IMR-90 (cell line): Measurements from ENCODE around the gene SGSM2. TPM values are rescaled to one million over a fixed set of nuclear protein-coding genes. Genes with fewer than 3 reads are reported as not detected.

ENCODE experiments used
- ATAC-seq: fragments of 200-7000 bp; cut with Tn5 transposase; 2 replicates; pipeline ENCODE4 v1.9.1; 2020; ENCODE audit warnings: low read depth, mild to moderate bottlenecking, moderate library complexity
- BruUV-seq: library from RNA; stranded (reverse); fragments of 400-500 nt; replicated peaks from 2 replicates; lab custom pipeline; 2021; lab: Mats Ljungman, UMichigan
- CTCF ChIA-PET: fragments of 300-600 bp; formaldehyde crosslinking; extraction: SDS; loops from one replicate; lab custom pipeline; 2021; ENCODE audit warnings: antibody characterized with exemption; lab: Yijun Ruan, JAX
- POLR2A ChIA-PET: fragments of 300-600 bp; sonication (Branson Sonifier 250); formaldehyde crosslinking; loops from one replicate; lab custom pipeline; 2022; ENCODE audit warnings: antibody characterized with exemption; ENCODE audit not compliant: unreplicated experiment; lab: Charles Lee
- DNase-seq: peaks from one replicate; pipeline ENCODE4 v3.0.0; 2013
- H2AFZ ChIP-seq: replicated peaks from 2 replicates; pipeline ENCODE3; 2013; ENCODE audit warnings: low read length, mild to moderate bottlenecking; ENCODE audit not compliant: poor library complexity
- H2AK5ac ChIP-seq: 2 replicates; pipeline ENCODE4 v1.6.1; 2013; ENCODE audit warnings: low read depth, low read length, inconsistent platforms
- H2AK9ac ChIP-seq: replicated peaks from 2 replicates; pipeline ENCODE3; 2013; ENCODE audit warnings: mild to moderate bottlenecking, low read depth, low read length, moderate library complexity; ENCODE audit not compliant: poor library complexity
- H2BK120ac ChIP-seq: 2 replicates; pipeline ENCODE4 v1.6.1; 2013; ENCODE audit warnings: low read depth, low read length, inconsistent platforms
- H2BK15ac ChIP-seq: 3 replicates; pipeline ENCODE4 v1.6.1; 2013; ENCODE audit warnings: low read depth, low read length, inconsistent platforms
- H2BK20ac ChIP-seq: 2 replicates; pipeline ENCODE4 v1.6.1; 2013; ENCODE audit warnings: low read depth, mild to moderate bottlenecking, inconsistent platforms, low read length, moderate library complexity
- H2BK5ac ChIP-seq: 2 replicates; pipeline ENCODE4 v1.6.1; 2013; ENCODE audit warnings: mild to moderate bottlenecking, low read depth, low read length, inconsistent platforms; ENCODE audit not compliant: poor library complexity, severe bottlenecking
- H3K14ac ChIP-seq: replicated peaks from 2 replicates; pipeline ENCODE4 v1.6.1; 2013; ENCODE audit warnings: low read depth, low read length, inconsistent platforms
- H3K18ac ChIP-seq: 2 replicates; pipeline ENCODE4 v1.6.1; 2013; ENCODE audit warnings: low read depth, low read length, control low read depth
- H3K23ac ChIP-seq: 2 replicates; pipeline ENCODE4 v1.6.1; 2013; ENCODE audit warnings: low read depth, low read length, inconsistent platforms
- H3K27ac ChIP-seq: 2 replicates; pipeline ENCODE4 v1.5.1; 2013; ENCODE audit warnings: mild to moderate bottlenecking, control low read depth, low read length; ENCODE audit not compliant: insufficient read depth
- H3K27me3 ChIP-seq: 2 replicates; pipeline ENCODE4 v1.6.1; 2013; ENCODE audit warnings: low read length; ENCODE audit not compliant: control insufficient read depth, insufficient read depth
- H3K36me3 ChIP-seq: 2 replicates; pipeline ENCODE4 v1.6.1; 2013; ENCODE audit warnings: low read length, mixed read lengths; ENCODE audit not compliant: control insufficient read depth, insufficient read depth
- H3K4ac ChIP-seq: 2 replicates; pipeline ENCODE4 v1.6.1; 2013; ENCODE audit warnings: low read depth, low read length, inconsistent platforms
- H3K4me1 ChIP-seq: 2 replicates; pipeline ENCODE4 v1.6.1; 2013; ENCODE audit warnings: low read length, mixed read lengths; ENCODE audit not compliant: control insufficient read depth, insufficient read depth
- H3K4me2 ChIP-seq: 2 replicates; pipeline ENCODE4 v1.6.1; 2013; ENCODE audit warnings: low read depth, mild to moderate bottlenecking, control low read depth, low read length, moderate library complexity
- H3K4me3 ChIP-seq: 2 replicates; pipeline ENCODE4 v1.5.1; 2013; ENCODE audit warnings: low read depth, mild to moderate bottlenecking, control low read depth, low read length, moderate library complexity; ENCODE audit not compliant: insufficient read depth
- H3K56ac ChIP-seq: 2 replicates; pipeline ENCODE4 v1.6.1; 2013; ENCODE audit warnings: low read length, inconsistent platforms; ENCODE audit not compliant: insufficient read depth; ENCODE audit errors: extremely low read depth
- H3K79me1 ChIP-seq, 2 experiments: 2 replicates each; pipeline ENCODE4 v1.6.1; 2013; ENCODE audit warnings: low read length in 2 of 2, inconsistent platforms in 1 of 2, low read depth in 1 of 2
- H3K9ac ChIP-seq: 2 replicates; pipeline ENCODE4 v1.6.1; 2013; ENCODE audit warnings: low read depth, low read length, control low read depth
- H3K9me1 ChIP-seq: 2 replicates; pipeline ENCODE4 v1.6.1; 2013; ENCODE audit warnings: low read length, inconsistent platforms; ENCODE audit not compliant: insufficient read depth
- H3K9me3 ChIP-seq: 2 replicates; pipeline ENCODE4 v1.6.1; 2013; ENCODE audit warnings: low read length; ENCODE audit not compliant: control insufficient read depth, insufficient read depth
- H4K20me1 ChIP-seq: 2 replicates; pipeline ENCODE4 v1.6.1; 2013; ENCODE audit warnings: low read length, inconsistent platforms; ENCODE audit not compliant: insufficient read depth
- H4K5ac ChIP-seq: 2 replicates; pipeline ENCODE4 v1.6.1; 2013; ENCODE audit warnings: mild to moderate bottlenecking, low read depth, low read length, control low read depth
- H4K8ac ChIP-seq, 2 experiments: 2 replicates each; pipeline ENCODE4 v1.6.1; 2013; ENCODE audit warnings: low read depth in 2 of 2, low read length in 2 of 2, control low read depth in 1 of 2, inconsistent platforms in 1 of 2
- H4K91ac ChIP-seq: 2 replicates; pipeline ENCODE4 v1.6.1; 2013; ENCODE audit warnings: low read depth, low read length, inconsistent platforms; ENCODE audit not compliant: insufficient read depth
- BHLHE40 ChIP-seq: fragments of 150-350 bp; IDR thresholded peaks from 2 replicates; pipeline ENCODE4 v1.6.1; 2016; ENCODE audit warnings: mild to moderate bottlenecking, low read depth, low read length
- CEBPB ChIP-seq: IDR thresholded peaks from 2 replicates; pipeline ENCODE4 v1.6.1; 2012; ENCODE audit warnings: low read depth, low read length, improper control_type of control experiment
- MAFK ChIP-seq: IDR thresholded peaks from 2 replicates; pipeline ENCODE4 v1.6.1; 2012; ENCODE audit warnings: low read depth, low read length, improper control_type of control experiment
- MAZ ChIP-seq: IDR thresholded peaks from 2 replicates; pipeline ENCODE4 v1.6.1; 2012; ENCODE audit warnings: low read depth, mild to moderate bottlenecking, low read length, improper control_type of control experiment, moderate library complexity, borderline replicate concordance
- MXI1 ChIP-seq: IDR thresholded peaks from 2 replicates; pipeline ENCODE4 v1.6.1; 2012; ENCODE audit warnings: low read depth, mild to moderate bottlenecking, low read length, moderate library complexity, borderline replicate concordance
- POLR2A ChIP-seq: IDR thresholded peaks from 2 replicates; pipeline ENCODE4 v1.6.1; 2012; ENCODE audit warnings: mild to moderate bottlenecking, low read depth, low read length
- RCOR1 ChIP-seq: IDR thresholded peaks from 2 replicates; pipeline ENCODE4 v1.6.1; 2012; ENCODE audit warnings: mild to moderate bottlenecking, low read length, improper control_type of control experiment; ENCODE audit not compliant: insufficient replicate concordance
- RFX5 ChIP-seq: IDR thresholded peaks from 2 replicates; pipeline ENCODE4 v1.8.0; 2012; ENCODE audit warnings: low read depth, mild to moderate bottlenecking, low read length, moderate library complexity
- SMC3 ChIP-seq: fragments of 150-350 bp; IDR thresholded peaks from 2 replicates; pipeline ENCODE4 v1.6.1; 2016; ENCODE audit warnings: low read depth, mild to moderate bottlenecking, antibody characterized with exemption, low read length, moderate library complexity
- WGBS, 2 experiments: methylation state at CpG; one replicate each; pipeline versions ENCODE4 v1.1.5 to v1.1.7; 2013; ENCODE audit warnings: missing lambda C conversion rate in 2 of 2; ENCODE audit not compliant: insufficient read length in 1 of 2; ENCODE audit errors: extremely low coverage in 2 of 2; 5-methylcytosine and 5-hydroxymethylcytosine counted together
- dilution Hi-C: fragments of 300-500 bp; cut with HindIII; formaldehyde crosslinking; loops from one replicate; pipeline ENCODE4 v1.14.3; 2018; ENCODE audit warnings: low sequenced_read_pairs; ENCODE audit not compliant: unreplicated experiment
- in situ Hi-C: fragments of 300-500 bp; cut with MboI; formaldehyde crosslinking; loops from 3 replicates; pipeline ENCODE4 v1.14.3; 2019; ENCODE audit warnings: low sequenced_read_pairs, inconsistent platforms, mixed read lengths
- intact Hi-C: fragments of 100-400 bp; cut with micrococcal nuclease; formaldehyde crosslinking; loops from 2 replicates; pipeline ENCODE4 v1.10.0; 2022
- polyA plus RNA-seq, 3 experiments: library from polyadenylated mRNA; depleted of rRNA; stranded (reverse); fragments of >200 nt; gene quantifications; 2 replicates each; pipeline ENCODE4 v1.2.3, GENCODE V29; 2012; ENCODE audit warnings: low replicate concordance in 1 of 3
- total RNA-seq: library from RNA; depleted of rRNA; stranded (reverse); fragments of >200 nt; gene quantifications from 2 replicates; pipeline ENCODE4 v1.2.3, GENCODE V29; 2012
- TF ChIP-seq, protein P1 (sequence below): conservative IDR thresholded peaks from 2 replicates; pipeline ENCODE4 v1.5.1; 2012; ENCODE audit warnings: mild to moderate bottlenecking, low read depth, low read length, improper control_type of control experiment
- TF ChIP-seq, protein P2 (sequence below): fragments of 150-350 bp; IDR thresholded peaks from 2 replicates; pipeline ENCODE4 v1.6.1; 2017; ENCODE audit warnings: mild to moderate bottlenecking, antibody characterized with exemption, low read length, low read depth
- TF ChIP-seq, protein P3 (sequence below): fragments of 150-350 bp; IDR thresholded peaks from 2 replicates; pipeline ENCODE4 v1.6.1; 2016; ENCODE audit warnings: low read depth, mild to moderate bottlenecking, low read length, moderate library complexity, borderline replicate concordance

SGSM2 gene
- total and polyA plus RNA-seq, 2 of the 4 experiments (the other 2 are of a cell fraction): 13.6 to 81.2 TPM

DNA sequence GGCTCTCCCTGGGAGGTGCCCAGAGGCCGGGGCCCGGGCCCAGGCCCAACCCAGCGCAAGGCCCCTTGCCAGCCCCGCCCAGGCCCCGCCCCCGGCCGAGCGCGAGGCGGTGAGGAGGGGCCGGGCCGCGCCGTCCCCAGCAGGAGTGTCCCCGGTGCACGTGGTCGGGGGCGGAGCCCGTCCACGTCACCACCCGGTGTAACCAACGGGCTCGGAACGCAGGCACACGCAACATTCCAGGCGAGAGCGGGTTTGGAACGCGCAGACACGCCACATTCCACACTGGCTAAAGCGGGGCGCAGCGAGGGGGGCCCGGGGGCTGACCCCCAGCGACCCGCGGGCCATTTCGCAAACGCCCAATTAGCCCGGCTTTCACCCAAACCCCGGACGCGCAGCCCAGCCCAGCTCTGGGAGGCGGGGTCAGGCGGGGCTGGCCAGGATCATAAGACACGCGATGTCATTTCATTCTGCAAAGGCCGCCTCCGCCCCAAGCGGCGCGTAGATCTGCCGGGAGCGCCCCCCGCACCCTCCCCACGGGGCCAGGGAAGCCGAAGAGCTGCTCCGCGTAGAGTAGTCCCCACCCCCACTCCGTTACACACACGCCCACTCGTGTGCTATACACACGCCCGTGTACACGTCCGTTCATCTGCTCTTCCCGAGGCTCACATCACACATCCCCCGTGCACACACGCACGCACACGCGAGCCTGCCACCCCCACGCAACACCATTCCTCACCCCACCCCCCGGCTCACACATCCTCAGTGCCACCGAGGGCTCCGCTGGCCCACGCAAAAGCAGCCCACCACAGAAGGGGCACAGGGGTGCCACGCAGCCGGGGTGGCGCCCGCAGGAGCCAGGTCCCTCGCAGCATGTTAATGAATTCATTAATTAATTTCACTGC is 62.5 kb downstream of the SGSM2 start:
- peak overlapping the region; percentile 4; the same call in 1 of the 2 replicates for H2BK20ac ChIP-seq
- dilution Hi-C loops: no loop called here
- peak overlapping the region; percentile 97 for H3K23ac ChIP-seq
- WGBS, 2 experiments: 0% methylated on average over 36 of the region's 82 CpGs; no CpG with 5 or more reads in 1 of the 2 experiments
- peak overlapping the region; percentile 96 for H4K91ac ChIP-seq
- no peaks in the 10 kb centered on the region for H3K9me3 ChIP-seq
- H3K4me3 ChIP-seq: peak overlapping the region; percentile 83
- H3K4me1 ChIP-seq: peaks cover 40% of the 10 kb centered on the region
- peak; percentile 94 for DNase-seq
- peak overlapping the region; percentile 51 for H4K5ac ChIP-seq
- in situ Hi-C loops: no loop called here
- H2AK9ac ChIP-seq: peak overlapping the region; percentile 100
- peak overlapping the region; percentile 85 for H3K14ac ChIP-seq
- H3K79me1 ChIP-seq: peaks cover 13 to 65% of the 10 kb centered on the region in 2 experiments; a peak in 3 of 4 replicates
- H3K18ac ChIP-seq: peak overlapping the region; percentile 63
- peak overlapping the region; percentile 58 for H3K56ac ChIP-seq
- no peaks in the 10 kb centered on the region for H3K36me3 ChIP-seq
- peak; percentile 47 for ATAC-seq
- H2AFZ ChIP-seq: peak overlapping the region; percentile 95
- no peaks in the 10 kb centered on the region for H3K27me3 ChIP-seq
- peak overlapping the region; percentile 91 for H2BK5ac ChIP-seq
- peak overlapping the region; percentile 95 for H2AK5ac ChIP-seq
- peak overlapping the region; percentile 94 to 95 for H4K8ac ChIP-seq
- peaks cover 28% of the 10 kb centered on the region for H3K9me1 ChIP-seq
- H4K20me1 ChIP-seq: peaks cover 27% of the 10 kb centered on the region
- intact Hi-C loops: no loop called here
- H2BK15ac ChIP-seq: peak overlapping the region; percentile 89; the same call in 2 of the 3 replicates
- peak overlapping the region; percentile 97 for H3K27ac ChIP-seq
- peak overlapping the region; percentile 37; the same call in 1 of the 2 replicates for H2BK120ac ChIP-seq
- H3K4me2 ChIP-seq: peak overlapping the region; percentile 92
- BruUV-seq: no TSS peak
- ChIA-PET CTCF (interaction anchor here (0.7 to 1.6 kb wide), 2 partner anchors 17 to 284 kb away, joined by 3 read pairs; no protein-coding TSS in a partner anchor), POLR2A (interaction anchor here (0.7 kb wide), 1 partner anchor 522 kb away, joined by 4 read pairs; no protein-coding TSS in a partner anchor)
- peak overlapping the region; percentile 91 for H3K9ac ChIP-seq
- H3K4ac ChIP-seq: peak overlapping the region; percentile 97
- peak; percentile 84 for TF ChIP-seq BHLHE40
- peak; percentile 94 for TF ChIP-seq MAZ
- no peak; the same call in 1 of the 2 replicates for TF ChIP-seq SMC3
- peak; percentile 85 for TF ChIP-seq CEBPB
- peak; percentile 95 for TF ChIP-seq MXI1
- peak; percentile 89 for TF ChIP-seq POLR2A
- TF ChIP-seq MAFK: no peak
- no peak for TF ChIP-seq RFX5
- TF ChIP-seq, protein P1, sequence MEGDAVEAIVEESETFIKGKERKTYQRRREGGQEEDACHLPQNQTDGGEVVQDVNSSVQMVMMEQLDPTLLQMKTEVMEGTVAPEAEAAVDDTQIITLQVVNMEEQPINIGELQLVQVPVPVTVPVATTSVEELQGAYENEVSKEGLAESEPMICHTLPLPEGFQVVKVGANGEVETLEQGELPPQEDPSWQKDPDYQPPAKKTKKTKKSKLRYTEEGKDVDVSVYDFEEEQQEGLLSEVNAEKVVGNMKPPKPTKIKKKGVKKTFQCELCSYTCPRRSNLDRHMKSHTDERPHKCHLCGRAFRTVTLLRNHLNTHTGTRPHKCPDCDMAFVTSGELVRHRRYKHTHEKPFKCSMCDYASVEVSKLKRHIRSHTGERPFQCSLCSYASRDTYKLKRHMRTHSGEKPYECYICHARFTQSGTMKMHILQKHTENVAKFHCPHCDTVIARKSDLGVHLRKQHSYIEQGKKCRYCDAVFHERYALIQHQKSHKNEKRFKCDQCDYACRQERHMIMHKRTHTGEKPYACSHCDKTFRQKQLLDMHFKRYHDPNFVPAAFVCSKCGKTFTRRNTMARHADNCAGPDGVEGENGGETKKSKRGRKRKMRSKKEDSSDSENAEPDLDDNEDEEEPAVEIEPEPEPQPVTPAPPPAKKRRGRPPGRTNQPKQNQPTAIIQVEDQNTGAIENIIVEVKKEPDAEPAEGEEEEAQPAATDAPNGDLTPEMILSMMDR: no peak
- TF ChIP-seq, protein P2, sequence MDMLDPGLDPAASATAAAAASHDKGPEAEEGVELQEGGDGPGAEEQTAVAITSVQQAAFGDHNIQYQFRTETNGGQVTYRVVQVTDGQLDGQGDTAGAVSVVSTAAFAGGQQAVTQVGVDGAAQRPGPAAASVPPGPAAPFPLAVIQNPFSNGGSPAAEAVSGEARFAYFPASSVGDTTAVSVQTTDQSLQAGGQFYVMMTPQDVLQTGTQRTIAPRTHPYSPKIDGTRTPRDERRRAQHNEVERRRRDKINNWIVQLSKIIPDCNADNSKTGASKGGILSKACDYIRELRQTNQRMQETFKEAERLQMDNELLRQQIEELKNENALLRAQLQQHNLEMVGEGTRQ: peak; percentile 89
- no peak for TF ChIP-seq RCOR1
- TF ChIP-seq, protein P3, sequence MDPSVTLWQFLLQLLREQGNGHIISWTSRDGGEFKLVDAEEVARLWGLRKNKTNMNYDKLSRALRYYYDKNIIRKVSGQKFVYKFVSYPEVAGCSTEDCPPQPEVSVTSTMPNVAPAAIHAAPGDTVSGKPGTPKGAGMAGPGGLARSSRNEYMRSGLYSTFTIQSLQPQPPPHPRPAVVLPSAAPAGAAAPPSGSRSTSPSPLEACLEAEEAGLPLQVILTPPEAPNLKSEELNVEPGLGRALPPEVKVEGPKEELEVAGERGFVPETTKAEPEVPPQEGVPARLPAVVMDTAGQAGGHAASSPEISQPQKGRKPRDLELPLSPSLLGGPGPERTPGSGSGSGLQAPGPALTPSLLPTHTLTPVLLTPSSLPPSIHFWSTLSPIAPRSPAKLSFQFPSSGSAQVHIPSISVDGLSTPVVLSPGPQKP: no peak
